H1 (cell line): ENCODE results near the gene CCPG1. TPM values are rescaled to one million over a fixed set of nuclear protein-coding genes. Genes with fewer than 3 reads are reported as not detected.

Source experiments
- CTCF ChIA-PET: fragments of 300-600 bp; sonication (Branson Sonifier 250); formaldehyde crosslinking; loops from one replicate; lab custom pipeline; 2021; ENCODE audit not compliant: partially characterized antibody; lab: Charles Lee
- POLR2A ChIA-PET: fragments of 300-600 bp; sonication (Branson Sonifier 250); formaldehyde crosslinking; loops from one replicate; lab custom pipeline; 2021; ENCODE audit warnings: inconsistent platforms; ENCODE audit not compliant: partially characterized antibody; lab: Charles Lee
- DNase-seq, 2 experiments: peaks; one replicate each; pipeline versions ENCODE4 v3.0.0 to v3.0.0-alpha.2; 2010 to 2022; ENCODE audit warnings: low spot score in 2 of 2, low read depth in 1 of 2, mixed read lengths in 1 of 2
- FAIRE-seq: peaks from 2 replicates; lab custom pipeline; 2011; peaks lifted over from hg19 to GRCh38; lab: Jason Lieb, UNC
- H2AFZ ChIP-seq: 2 replicates; pipeline ENCODE4 v1.8.1; 2012; ENCODE audit warnings: low read length, inconsistent platforms
- H2AK5ac ChIP-seq: 2 replicates; pipeline ENCODE4 v1.6.1; 2013; ENCODE audit warnings: low read depth, low read length
- H2BK120ac ChIP-seq: replicated peaks from 2 replicates; pipeline ENCODE3; 2013; ENCODE audit warnings: low read depth, low read length, inconsistent platforms
- H2BK12ac ChIP-seq: 2 replicates; pipeline ENCODE4 v1.6.1; 2013; ENCODE audit warnings: low read depth, low read length
- H2BK15ac ChIP-seq: 2 replicates; pipeline ENCODE4 v1.6.1; 2013; ENCODE audit warnings: low read length
- H2BK20ac ChIP-seq: 2 replicates; pipeline ENCODE4 v1.6.1; 2013; ENCODE audit warnings: low read length
- H2BK5ac ChIP-seq: 2 replicates; pipeline ENCODE4 v1.6.1; 2013; ENCODE audit warnings: low read depth, low read length
- H3K14ac ChIP-seq: 2 replicates; pipeline ENCODE4 v1.6.1; 2013; ENCODE audit warnings: inconsistent platforms; ENCODE audit not compliant: insufficient read length
- H3K18ac ChIP-seq: 2 replicates; pipeline ENCODE4 v1.6.1; 2013; ENCODE audit warnings: low read length; ENCODE audit errors: extremely low read depth
- H3K23ac ChIP-seq: 2 replicates; pipeline ENCODE4 v1.6.1; 2013; ENCODE audit warnings: inconsistent platforms; ENCODE audit not compliant: insufficient read length
- H3K23me2 ChIP-seq: 2 replicates; pipeline ENCODE4 v1.6.1; 2013; ENCODE audit warnings: low read depth, low read length
- H3K27ac ChIP-seq: 2 replicates; pipeline ENCODE4 v1.6.1; 2011; ENCODE audit warnings: low read depth, low read length, inconsistent platforms
- H3K27me3 ChIP-seq, 4 experiments: replicated peaks in 1 of 4; 1 replicate in 1 of 4; 2 replicates in 3 of 4; pipeline versions ENCODE4 v1.6.1 to v1.8.1; 2011 to 2013; ENCODE audit warnings: low read length in 3 of 4, mild to moderate bottlenecking in 3 of 4, inconsistent platforms in 2 of 4, mixed read lengths in 2 of 4, moderate library complexity in 1 of 4; ENCODE audit not compliant: control insufficient read depth in 3 of 4, insufficient read depth in 3 of 4; ENCODE audit errors: extremely low read depth in 1 of 4
- H3K36me3 ChIP-seq, 4 experiments: 2 replicates each; pipeline versions ENCODE4 v1.6.1 to v1.8.1; 2011 to 2013; ENCODE audit warnings: mild to moderate bottlenecking in 4 of 4, low read length in 3 of 4, moderate library complexity in 2 of 4, control low read depth in 1 of 4, inconsistent platforms in 1 of 4; ENCODE audit not compliant: insufficient read depth in 4 of 4, control insufficient read depth in 2 of 4
- H3K4ac ChIP-seq: replicated peaks from 2 replicates; pipeline ENCODE3; 2013; ENCODE audit warnings: low read length, low read depth, mixed read lengths, inconsistent platforms; ENCODE audit not compliant: insufficient read length
- H3K4me1 ChIP-seq, 4 experiments: replicated peaks in 1 of 4; 1 replicate in 1 of 4; 2 replicates in 3 of 4; pipeline versions ENCODE4 v1.6.1 to v1.8.1; 2011 to 2013; ENCODE audit warnings: low read length in 3 of 4, inconsistent platforms in 2 of 4, mixed read lengths in 1 of 4; ENCODE audit not compliant: insufficient read depth in 4 of 4, control insufficient read depth in 3 of 4
- H3K4me2 ChIP-seq, 2 experiments: 2 replicates each; pipeline versions ENCODE4 v1.6.1 to v1.8.1; 2011 to 2013; ENCODE audit warnings: low read depth in 2 of 2, low read length in 2 of 2, control low read depth in 1 of 2, inconsistent platforms in 1 of 2, mild to moderate bottlenecking in 1 of 2; ENCODE audit not compliant: insufficient read depth in 1 of 2
- H3K4me3 ChIP-seq, 4 experiments: fragments of 200-600, 300-600 bp in 1 of 4; sonication (generic), shearing (Covaris generic), sonication (Bioruptor Twin) in 1 of 4; 2 replicates each; pipeline versions ENCODE4 v1.5.1 to v1.8.1; 2011 to 2016; ENCODE audit warnings: low read length in 4 of 4, low read depth in 3 of 4, control low read depth in 2 of 4, inconsistent platforms in 2 of 4, mild to moderate bottlenecking in 2 of 4, mixed read lengths in 1 of 4, moderate library complexity in 1 of 4; ENCODE audit not compliant: insufficient read depth in 2 of 4; ENCODE audit errors: extremely low read depth in 1 of 4
- H3K56ac ChIP-seq: replicated peaks from 2 replicates; pipeline ENCODE3; 2013; ENCODE audit warnings: low read depth, mild to moderate bottlenecking, mixed read lengths, low read length, inconsistent platforms; ENCODE audit not compliant: insufficient read length
- H3K79me1 ChIP-seq: 2 replicates; pipeline ENCODE4 v1.6.1; 2013; ENCODE audit warnings: low read depth, low read length, control low read depth
- H3K79me2 ChIP-seq, 2 experiments: 2 replicates each; pipeline versions ENCODE4 v1.6.1 to v1.8.1; 2012 to 2013; ENCODE audit warnings: low read length in 2 of 2, mild to moderate bottlenecking in 2 of 2, inconsistent platforms in 1 of 2; ENCODE audit not compliant: insufficient read depth in 2 of 2, control insufficient read depth in 1 of 2
- H3K9ac ChIP-seq, 4 experiments: replicated peaks in 1 of 4; 1 replicate in 1 of 4; 2 replicates in 3 of 4; pipeline versions ENCODE4 v1.6.1 to v1.8.1; 2011 to 2013; ENCODE audit warnings: low read depth in 3 of 4, low read length in 3 of 4, control low read depth in 2 of 4, mild to moderate bottlenecking in 2 of 4, moderate library complexity in 2 of 4, inconsistent platforms in 1 of 4; ENCODE audit errors: extremely low read depth in 1 of 4
- H3K9me3 ChIP-seq, 2 experiments: 2 replicates each; pipeline versions ENCODE4 v1.6.1 to v1.8.1; 2012 to 2013; ENCODE audit warnings: mild to moderate bottlenecking in 2 of 2, moderate library complexity in 2 of 2, control low read depth in 1 of 2, inconsistent platforms in 1 of 2, low read depth in 1 of 2, low read length in 1 of 2, mixed read lengths in 1 of 2; ENCODE audit not compliant: insufficient read depth in 2 of 2
- H4K20me1 ChIP-seq, 2 experiments: replicated peaks in 1 of 2; 2 replicates each; pipeline versions ENCODE3 to v1.8.1; 2011 to 2013; ENCODE audit warnings: inconsistent platforms in 2 of 2, low read length in 2 of 2, mild to moderate bottlenecking in 1 of 2; ENCODE audit not compliant: insufficient read depth in 2 of 2, control insufficient read depth in 1 of 2
- H4K5ac ChIP-seq: 2 replicates; pipeline ENCODE4 v1.6.1; 2013; ENCODE audit warnings: low read length, low read depth, mixed read lengths, inconsistent platforms; ENCODE audit not compliant: insufficient read length
- H4K8ac ChIP-seq: 2 replicates; pipeline ENCODE4 v1.8.0; 2013; ENCODE audit warnings: mild to moderate bottlenecking, moderate library complexity, low read length, inconsistent platforms; ENCODE audit not compliant: insufficient read depth; ENCODE audit errors: extremely low read depth
- H4K91ac ChIP-seq: replicated peaks from 2 replicates; pipeline ENCODE3; 2013; ENCODE audit warnings: low read length, mixed read lengths, inconsistent platforms; ENCODE audit not compliant: insufficient read length
- EP300 ChIP-seq, 2 experiments: IDR thresholded peaks; 1 replicate in 1 of 2; 2 replicates in 1 of 2; pipeline ENCODE4 v1.6.1; 2011 to 2012; ENCODE audit warnings: low read depth in 2 of 2, low read length in 2 of 2, mild to moderate bottlenecking in 2 of 2, borderline replicate concordance in 1 of 2, inconsistent platforms in 1 of 2, moderate library complexity in 1 of 2
- KDM5A ChIP-seq: fragments of 200-600 bp; IDR thresholded peaks from 2 replicates; pipeline ENCODE4 v1.7.1; 2012; ENCODE audit warnings: mild to moderate bottlenecking, low read length, inconsistent platforms, mixed read lengths
- PHF8 ChIP-seq: fragments of 200-600 bp; sonication (generic); conservative IDR thresholded peaks from 2 replicates; pipeline ENCODE4 v1.7.1; 2012; ENCODE audit warnings: low read depth, mild to moderate bottlenecking, inconsistent platforms, low read length, moderate library complexity
- POLR2A ChIP-seq, 2 experiments: IDR thresholded peaks; 1 replicate in 1 of 2; 2 replicates in 1 of 2; pipeline ENCODE4 v1.6.1; 2011; ENCODE audit warnings: low read depth in 2 of 2, low read length in 2 of 2, mild to moderate bottlenecking in 2 of 2; ENCODE audit errors: control extremely low read depth in 1 of 2
- POU5F1 ChIP-seq: IDR thresholded peaks from 2 replicates; pipeline ENCODE4 v1.6.1; 2011; ENCODE audit warnings: low read depth, mild to moderate bottlenecking, low read length, moderate library complexity
- RNF2 ChIP-seq: fragments of 200-900, 300-1000 bp; sonication (generic); IDR thresholded peaks from 2 replicates; pipeline ENCODE4 v1.7.1; 2016; ENCODE audit warnings: borderline replicate concordance, low read depth, mild to moderate bottlenecking, antibody characterized with exemption, low read length; ENCODE audit not compliant: poor library complexity, severe bottlenecking; ENCODE audit errors: missing control alignments
- SUZ12 ChIP-seq: fragments of 200-600 bp; sonication (generic); IDR thresholded peaks from 2 replicates; pipeline ENCODE4 v1.6.1; 2012; ENCODE audit warnings: mild to moderate bottlenecking, inconsistent platforms, low read length, moderate library complexity, mixed read lengths
- YY1 ChIP-seq: IDR thresholded peaks from 2 replicates; pipeline ENCODE4 v1.6.1; 2011; ENCODE audit warnings: low read depth, mild to moderate bottlenecking, low read length
- ZNF274 ChIP-seq: IDR thresholded peaks from 2 replicates; pipeline ENCODE4 v1.7.0; 2012; ENCODE audit warnings: low read length, borderline replicate concordance; ENCODE audit errors: extremely low read depth
- WGBS, 2 experiments: shearing (Covaris generic) in 1 of 2; methylation state at CpG; one replicate each; pipeline versions ENCODE4 v1.1.6 to v1.1.7; 2013 to 2015; ENCODE audit warnings: low lambda C conversion rate in 2 of 2, mixed read lengths in 2 of 2, inconsistent platforms in 1 of 2, low coverage in 1 of 2, missing lambda C conversion rate in 1 of 2; ENCODE audit not compliant: insufficient replicate concordance in 2 of 2, insufficient coverage in 1 of 2, insufficient read length in 1 of 2; ENCODE audit errors: extremely low coverage in 1 of 2, missing lambda C conversion rate in 1 of 2; 5-methylcytosine and 5-hydroxymethylcytosine counted together
- polyA plus RNA-seq, 7 experiments: library from polyadenylated mRNA; depleted of rRNA in 3 of 7; stranded (reverse) in 5 of 7; unstranded in 2 of 7; fragments of >200 nt in 5 of 7; fragments of 200-250 nt in 2 of 7; gene quantifications; 1 replicate in 5 of 7; 2 replicates in 1 of 7; 4 replicates in 1 of 7; pipeline versions ENCODE4 v1.2.1 to v1.2.3, GENCODE V29; 2011 to 2013; ENCODE audit warnings: missing spikeins in 2 of 7, mixed read lengths in 2 of 7
- total RNA-seq: library from RNA; stranded (reverse); fragmentation: NEBNext Ultra II Directional; extraction: Animal tissue kit (Norgen Biotek cat#: 25700); gene quantifications from 2 replicates; pipeline ENCODE4 v1.2.1, GENCODE V29; 2021
- TF ChIP-seq, protein P1 (sequence below), 3 experiments: IDR thresholded peaks; 1 replicate in 2 of 3; 2 replicates in 1 of 3; pipeline versions ENCODE4 v1.5.1 to v1.6.1; 2011; ENCODE audit warnings: low read length in 3 of 3, mild to moderate bottlenecking in 3 of 3, inconsistent platforms in 2 of 3, low read depth in 1 of 3, moderate library complexity in 1 of 3; ENCODE audit not compliant: insufficient read depth in 1 of 3; ENCODE audit errors: control extremely low read depth in 1 of 3

Gene CCPG1
- total and polyA plus RNA-seq, 2 of the 8 experiments (the other 6 are each of a cell fraction or from before 2014, with no cell fraction given), result 2.3 to 13.2 TPM

DNA sequence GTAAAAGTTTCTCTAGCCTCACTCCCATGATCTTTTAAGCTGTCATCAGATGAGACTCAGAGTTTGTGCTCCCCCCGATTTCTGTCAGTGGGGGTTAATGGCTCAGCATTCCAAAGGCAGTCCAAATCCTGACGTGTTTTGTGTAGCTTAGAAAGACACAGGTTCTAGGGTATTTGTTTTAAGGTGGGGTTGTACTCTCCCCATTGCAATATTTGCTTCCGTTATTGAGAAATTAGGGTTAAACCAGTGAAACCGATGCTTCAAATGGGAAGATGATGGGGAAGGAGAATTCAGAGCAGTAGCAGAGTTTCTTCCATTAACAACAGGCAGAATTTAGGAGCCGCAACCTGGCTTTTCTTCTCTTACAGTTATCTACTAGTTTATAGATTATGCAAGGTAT lies 85.7 kb downstream of the CCPG1 start:
- no peak overlapping the region for H4K91ac ChIP-seq
- H3K18ac ChIP-seq, result no peak overlapping the region
- H2BK15ac ChIP-seq, result no peak overlapping the region
- H3K14ac ChIP-seq, result no peak overlapping the region
- H3K36me3 ChIP-seq, result no peaks in the 10 kb centered on the region
- H3K56ac ChIP-seq, result no peak overlapping the region
- H2BK5ac ChIP-seq, result no peak overlapping the region
- H3K79me2 ChIP-seq, result peaks cover 0 to 3% of the 10 kb centered on the region in 2 experiments; a peak in 1 of 4 replicates
- H3K9ac ChIP-seq, result no peak overlapping the region
- no peak for FAIRE-seq
- no peak overlapping the region for H2BK12ac ChIP-seq
- no peak overlapping the region for H4K5ac ChIP-seq
- no peak overlapping the region for H3K23ac ChIP-seq
- H3K9me3 ChIP-seq, result no peaks in the 10 kb centered on the region
- H4K20me1 ChIP-seq, result no peaks in the 10 kb centered on the region
- H3K27me3 ChIP-seq, result no peaks in the 10 kb centered on the region
- H3K27ac ChIP-seq, result no peak overlapping the region
- POLR2A ChIA-PET, result no interaction called here
- DNase-seq, result no peak
- no peak overlapping the region for H2AFZ ChIP-seq
- H3K4me3 ChIP-seq, result no peak overlapping the region
- no peak overlapping the region for H3K4ac ChIP-seq
- H3K23me2 ChIP-seq, result peaks cover 2% of the 10 kb centered on the region; the same call in 1 of the 2 replicates
- peaks cover 2 to 3% (median 3%) of the 10 kb centered on the region in 4 experiments; a peak in 3 of 7 replicates for H3K4me1 ChIP-seq
- no peak overlapping the region for H4K8ac ChIP-seq
- H2AK5ac ChIP-seq, result no peak overlapping the region
- no peak overlapping the region for H3K4me2 ChIP-seq
- no peak overlapping the region for H2BK20ac ChIP-seq
- H3K79me1 ChIP-seq, result no peaks in the 10 kb centered on the region
- 81% methylated on average over 5 of the region's 5 CpGs; no CpG with 5 or more reads in 1 of the 2 experiments for WGBS, 2 experiments
- CTCF ChIA-PET, result interaction anchor here (1.4 kb wide), 1 partner anchor 113 kb away, joined by 4 read pairs; no protein-coding TSS in a partner anchor
- no peak overlapping the region for H2BK120ac ChIP-seq
- TF ChIP-seq POLR2A (IDR thresholded peaks at IDR 0.05; ENCODE audit: control extremely low read depth in 1 of 2, low read depth in 2 of 2, low read length in 2 of 2) (no peak), POU5F1 (no peak), KDM5A (no peak), RNF2 (no peak), YY1 (no peak), SUZ12 (no peak), PHF8 (no peak), EP300 (IDR thresholded peaks at IDR 0.05; ENCODE audit: borderline replicate concordance in 1 of 2, low read depth in 2 of 2, low read length in 2 of 2) (no peak), ZNF274 (no peak)
- TF ChIP-seq, protein P1, sequence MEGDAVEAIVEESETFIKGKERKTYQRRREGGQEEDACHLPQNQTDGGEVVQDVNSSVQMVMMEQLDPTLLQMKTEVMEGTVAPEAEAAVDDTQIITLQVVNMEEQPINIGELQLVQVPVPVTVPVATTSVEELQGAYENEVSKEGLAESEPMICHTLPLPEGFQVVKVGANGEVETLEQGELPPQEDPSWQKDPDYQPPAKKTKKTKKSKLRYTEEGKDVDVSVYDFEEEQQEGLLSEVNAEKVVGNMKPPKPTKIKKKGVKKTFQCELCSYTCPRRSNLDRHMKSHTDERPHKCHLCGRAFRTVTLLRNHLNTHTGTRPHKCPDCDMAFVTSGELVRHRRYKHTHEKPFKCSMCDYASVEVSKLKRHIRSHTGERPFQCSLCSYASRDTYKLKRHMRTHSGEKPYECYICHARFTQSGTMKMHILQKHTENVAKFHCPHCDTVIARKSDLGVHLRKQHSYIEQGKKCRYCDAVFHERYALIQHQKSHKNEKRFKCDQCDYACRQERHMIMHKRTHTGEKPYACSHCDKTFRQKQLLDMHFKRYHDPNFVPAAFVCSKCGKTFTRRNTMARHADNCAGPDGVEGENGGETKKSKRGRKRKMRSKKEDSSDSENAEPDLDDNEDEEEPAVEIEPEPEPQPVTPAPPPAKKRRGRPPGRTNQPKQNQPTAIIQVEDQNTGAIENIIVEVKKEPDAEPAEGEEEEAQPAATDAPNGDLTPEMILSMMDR (IDR thresholded peaks at IDR 0.05; ENCODE audit: control extremely low read depth in 1 of 3, insufficient read depth in 1 of 3, low read depth in 1 of 3, low read length in 3 of 3), result no peak
